ENCODE results near the gene PAK5. TPM values are rescaled to one million over a fixed set of nuclear protein-coding genes. Genes with fewer than 3 reads are reported as not detected.

Gene PAK5
- total and polyA plus RNA-seq, 2 experiments from 2014 or later, result 0.57 to 1.1 TPM

DNA sequence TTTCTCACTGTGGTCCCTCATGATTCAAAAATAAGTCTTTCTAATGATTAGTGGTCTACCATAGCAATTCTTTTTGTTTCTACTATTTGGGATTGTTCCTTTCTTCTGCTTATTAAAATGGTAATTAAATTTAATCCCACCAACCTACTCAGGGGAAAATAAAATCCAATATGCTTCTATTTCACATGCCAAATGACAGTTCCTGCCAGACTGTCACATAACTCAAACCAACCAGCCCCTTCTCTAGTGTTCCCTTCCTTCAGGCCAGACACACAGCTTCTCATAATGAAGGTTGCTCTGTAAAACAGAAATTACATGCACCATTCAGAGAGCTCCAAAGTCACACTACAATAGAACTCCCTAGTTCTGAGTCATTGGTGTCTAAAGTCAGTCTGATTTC lies 23.2 kb downstream of the PAK5 start:
- DNase-seq (ENCODE audit: low spot score), result no peak
- Histone ChIP-seq H3K9me2 (ENCODE audit: insufficient read depth) (no peaks in the 10 kb centered on the region), H3K27me3 (ENCODE audit: insufficient read depth) (no peaks in the 10 kb centered on the region), H3K4me1 (ENCODE audit: insufficient read depth) (peaks cover 7% of the 10 kb centered on the region; the same call in 1 of the 2 replicates), H3K4me2 (no peak overlapping the region), H3K27ac (ENCODE audit: low read depth) (no peak overlapping the region), H2AFZ (no peak overlapping the region), H3F3A (replicated peaks; ENCODE audit: low read depth) (no peaks in the 10 kb centered on the region), H4K20me1 (replicated peaks; ENCODE audit: insufficient read depth) (no peaks in the 10 kb centered on the region), H3K36me3 (ENCODE audit: insufficient read depth) (no peaks in the 10 kb centered on the region), H3K79me2 (replicated peaks; ENCODE audit: insufficient read depth) (no peaks in the 10 kb centered on the region), H3K4me3 (no peak overlapping the region)
- TF ChIP-seq JUNB (IDR thresholded peaks at IDR 0.05; ENCODE audit: unreplicated experiment), result no peak
- no peak for TF ChIP-seq POLR2AphosphoS5 (IDR thresholded peaks at IDR 0.05; ENCODE audit: low read depth)
- TF ChIP-seq NANOG (IDR thresholded peaks at IDR 0.05; ENCODE audit: borderline replicate concordance), result no peak
- TF ChIP-seq, protein P1, sequence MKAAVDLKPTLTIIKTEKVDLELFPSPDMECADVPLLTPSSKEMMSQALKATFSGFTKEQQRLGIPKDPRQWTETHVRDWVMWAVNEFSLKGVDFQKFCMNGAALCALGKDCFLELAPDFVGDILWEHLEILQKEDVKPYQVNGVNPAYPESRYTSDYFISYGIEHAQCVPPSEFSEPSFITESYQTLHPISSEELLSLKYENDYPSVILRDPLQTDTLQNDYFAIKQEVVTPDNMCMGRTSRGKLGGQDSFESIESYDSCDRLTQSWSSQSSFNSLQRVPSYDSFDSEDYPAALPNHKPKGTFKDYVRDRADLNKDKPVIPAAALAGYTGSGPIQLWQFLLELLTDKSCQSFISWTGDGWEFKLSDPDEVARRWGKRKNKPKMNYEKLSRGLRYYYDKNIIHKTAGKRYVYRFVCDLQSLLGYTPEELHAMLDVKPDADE (IDR thresholded peaks at IDR 0.05), result no peak
- TF ChIP-seq, protein P2, sequence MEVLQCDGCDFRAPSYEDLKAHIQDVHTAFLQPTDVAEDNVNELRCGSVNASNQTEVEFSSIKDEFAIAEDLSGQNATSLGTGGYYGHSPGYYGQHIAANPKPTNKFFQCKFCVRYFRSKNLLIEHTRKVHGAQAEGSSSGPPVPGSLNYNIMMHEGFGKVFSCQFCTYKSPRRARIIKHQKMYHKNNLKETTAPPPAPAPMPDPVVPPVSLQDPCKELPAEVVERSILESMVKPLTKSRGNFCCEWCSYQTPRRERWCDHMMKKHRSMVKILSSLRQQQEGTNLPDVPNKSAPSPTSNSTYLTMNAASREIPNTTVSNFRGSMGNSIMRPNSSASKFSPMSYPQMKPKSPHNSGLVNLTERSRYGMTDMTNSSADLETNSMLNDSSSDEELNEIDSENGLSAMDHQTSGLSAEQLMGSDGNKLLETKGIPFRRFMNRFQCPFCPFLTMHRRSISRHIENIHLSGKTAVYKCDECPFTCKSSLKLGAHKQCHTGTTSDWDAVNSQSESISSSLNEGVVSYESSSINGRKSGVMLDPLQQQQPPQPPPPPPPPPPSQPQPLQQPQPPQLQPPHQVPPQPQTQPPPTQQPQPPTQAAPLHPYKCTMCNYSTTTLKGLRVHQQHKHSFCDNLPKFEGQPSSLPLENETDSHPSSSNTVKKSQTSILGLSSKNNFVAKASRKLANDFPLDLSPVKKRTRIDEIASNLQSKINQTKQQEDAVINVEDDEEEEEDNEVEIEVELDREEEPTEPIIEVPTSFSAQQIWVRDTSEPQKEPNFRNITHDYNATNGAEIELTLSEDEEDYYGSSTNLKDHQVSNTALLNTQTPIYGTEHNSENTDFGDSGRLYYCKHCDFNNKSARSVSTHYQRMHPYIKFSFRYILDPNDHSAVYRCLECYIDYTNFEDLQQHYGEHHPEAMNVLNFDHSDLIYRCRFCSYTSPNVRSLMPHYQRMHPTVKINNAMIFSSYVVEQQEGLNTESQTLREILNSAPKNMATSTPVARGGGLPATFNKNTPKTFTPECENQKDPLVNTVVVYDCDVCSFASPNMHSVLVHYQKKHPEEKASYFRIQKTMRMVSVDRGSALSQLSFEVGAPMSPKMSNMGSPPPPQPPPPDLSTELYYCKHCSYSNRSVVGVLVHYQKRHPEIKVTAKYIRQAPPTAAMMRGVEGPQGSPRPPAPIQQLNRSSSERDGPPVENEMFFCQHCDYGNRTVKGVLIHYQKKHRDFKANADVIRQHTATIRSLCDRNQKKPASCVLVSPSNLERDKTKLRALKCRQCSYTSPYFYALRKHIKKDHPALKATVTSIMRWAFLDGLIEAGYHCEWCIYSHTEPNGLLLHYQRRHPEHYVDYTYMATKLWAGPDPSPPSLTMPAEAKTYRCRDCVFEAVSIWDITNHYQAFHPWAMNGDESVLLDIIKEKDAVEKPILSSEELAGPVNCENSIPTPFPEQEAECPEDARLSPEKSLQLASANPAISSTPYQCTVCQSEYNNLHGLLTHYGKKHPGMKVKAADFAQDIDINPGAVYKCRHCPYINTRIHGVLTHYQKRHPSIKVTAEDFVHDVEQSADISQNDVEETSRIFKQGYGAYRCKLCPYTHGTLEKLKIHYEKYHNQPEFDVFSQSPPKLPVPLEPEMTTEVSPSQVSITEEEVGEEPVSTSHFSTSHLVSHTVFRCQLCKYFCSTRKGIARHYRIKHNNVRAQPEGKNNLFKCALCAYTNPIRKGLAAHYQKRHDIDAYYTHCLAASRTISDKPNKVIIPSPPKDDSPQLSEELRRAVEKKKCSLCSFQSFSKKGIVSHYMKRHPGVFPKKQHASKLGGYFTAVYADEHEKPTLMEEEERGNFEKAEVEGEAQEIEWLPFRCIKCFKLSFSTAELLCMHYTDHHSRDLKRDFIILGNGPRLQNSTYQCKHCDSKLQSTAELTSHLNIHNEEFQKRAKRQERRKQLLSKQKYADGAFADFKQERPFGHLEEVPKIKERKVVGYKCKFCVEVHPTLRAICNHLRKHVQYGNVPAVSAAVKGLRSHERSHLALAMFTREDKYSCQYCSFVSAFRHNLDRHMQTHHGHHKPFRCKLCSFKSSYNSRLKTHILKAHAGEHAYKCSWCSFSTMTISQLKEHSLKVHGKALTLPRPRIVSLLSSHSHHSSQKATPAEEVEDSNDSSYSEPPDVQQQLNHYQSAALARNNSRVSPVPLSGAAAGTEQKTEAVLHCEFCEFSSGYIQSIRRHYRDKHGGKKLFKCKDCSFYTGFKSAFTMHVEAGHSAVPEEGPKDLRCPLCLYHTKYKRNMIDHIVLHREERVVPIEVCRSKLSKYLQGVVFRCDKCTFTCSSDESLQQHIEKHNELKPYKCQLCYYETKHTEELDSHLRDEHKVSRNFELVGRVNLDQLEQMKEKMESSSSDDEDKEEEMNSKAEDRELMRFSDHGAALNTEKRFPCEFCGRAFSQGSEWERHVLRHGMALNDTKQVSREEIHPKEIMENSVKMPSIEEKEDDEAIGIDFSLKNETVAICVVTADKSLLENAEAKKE (CRISPR knock-in tag; IDR thresholded peaks at IDR 0.05), result no peak
- TF ChIP-seq, protein P3, sequence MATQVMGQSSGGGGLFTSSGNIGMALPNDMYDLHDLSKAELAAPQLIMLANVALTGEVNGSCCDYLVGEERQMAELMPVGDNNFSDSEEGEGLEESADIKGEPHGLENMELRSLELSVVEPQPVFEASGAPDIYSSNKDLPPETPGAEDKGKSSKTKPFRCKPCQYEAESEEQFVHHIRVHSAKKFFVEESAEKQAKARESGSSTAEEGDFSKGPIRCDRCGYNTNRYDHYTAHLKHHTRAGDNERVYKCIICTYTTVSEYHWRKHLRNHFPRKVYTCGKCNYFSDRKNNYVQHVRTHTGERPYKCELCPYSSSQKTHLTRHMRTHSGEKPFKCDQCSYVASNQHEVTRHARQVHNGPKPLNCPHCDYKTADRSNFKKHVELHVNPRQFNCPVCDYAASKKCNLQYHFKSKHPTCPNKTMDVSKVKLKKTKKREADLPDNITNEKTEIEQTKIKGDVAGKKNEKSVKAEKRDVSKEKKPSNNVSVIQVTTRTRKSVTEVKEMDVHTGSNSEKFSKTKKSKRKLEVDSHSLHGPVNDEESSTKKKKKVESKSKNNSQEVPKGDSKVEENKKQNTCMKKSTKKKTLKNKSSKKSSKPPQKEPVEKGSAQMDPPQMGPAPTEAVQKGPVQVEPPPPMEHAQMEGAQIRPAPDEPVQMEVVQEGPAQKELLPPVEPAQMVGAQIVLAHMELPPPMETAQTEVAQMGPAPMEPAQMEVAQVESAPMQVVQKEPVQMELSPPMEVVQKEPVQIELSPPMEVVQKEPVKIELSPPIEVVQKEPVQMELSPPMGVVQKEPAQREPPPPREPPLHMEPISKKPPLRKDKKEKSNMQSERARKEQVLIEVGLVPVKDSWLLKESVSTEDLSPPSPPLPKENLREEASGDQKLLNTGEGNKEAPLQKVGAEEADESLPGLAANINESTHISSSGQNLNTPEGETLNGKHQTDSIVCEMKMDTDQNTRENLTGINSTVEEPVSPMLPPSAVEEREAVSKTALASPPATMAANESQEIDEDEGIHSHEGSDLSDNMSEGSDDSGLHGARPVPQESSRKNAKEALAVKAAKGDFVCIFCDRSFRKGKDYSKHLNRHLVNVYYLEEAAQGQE (IDR thresholded peaks at IDR 0.05; ENCODE audit: unreplicated experiment), result no peak
- TF ChIP-seq CREB1 (CRISPR knock-in tag; IDR thresholded peaks at IDR 0.05; ENCODE audit: low read depth), result no peak
- no peak for TF ChIP-seq STAT1 (IDR thresholded peaks at IDR 0.05; ENCODE audit: unreplicated experiment)
- TF ChIP-seq, protein P4, sequence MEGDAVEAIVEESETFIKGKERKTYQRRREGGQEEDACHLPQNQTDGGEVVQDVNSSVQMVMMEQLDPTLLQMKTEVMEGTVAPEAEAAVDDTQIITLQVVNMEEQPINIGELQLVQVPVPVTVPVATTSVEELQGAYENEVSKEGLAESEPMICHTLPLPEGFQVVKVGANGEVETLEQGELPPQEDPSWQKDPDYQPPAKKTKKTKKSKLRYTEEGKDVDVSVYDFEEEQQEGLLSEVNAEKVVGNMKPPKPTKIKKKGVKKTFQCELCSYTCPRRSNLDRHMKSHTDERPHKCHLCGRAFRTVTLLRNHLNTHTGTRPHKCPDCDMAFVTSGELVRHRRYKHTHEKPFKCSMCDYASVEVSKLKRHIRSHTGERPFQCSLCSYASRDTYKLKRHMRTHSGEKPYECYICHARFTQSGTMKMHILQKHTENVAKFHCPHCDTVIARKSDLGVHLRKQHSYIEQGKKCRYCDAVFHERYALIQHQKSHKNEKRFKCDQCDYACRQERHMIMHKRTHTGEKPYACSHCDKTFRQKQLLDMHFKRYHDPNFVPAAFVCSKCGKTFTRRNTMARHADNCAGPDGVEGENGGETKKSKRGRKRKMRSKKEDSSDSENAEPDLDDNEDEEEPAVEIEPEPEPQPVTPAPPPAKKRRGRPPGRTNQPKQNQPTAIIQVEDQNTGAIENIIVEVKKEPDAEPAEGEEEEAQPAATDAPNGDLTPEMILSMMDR (conservative IDR thresholded peaks at IDR 0.05; ENCODE audit: low read depth in 2 of 2), result no peak
- TF ChIP-seq EZH2 (IDR thresholded peaks at IDR 0.05; ENCODE audit: low read depth, unreplicated experiment), result no peak
- no peak for TF ChIP-seq ZNF114 (CRISPR knock-in tag; IDR thresholded peaks at IDR 0.05)
- Mint-ChIP-seq H3K36me3 (ENCODE audit: low read depth) (no peaks in the 10 kb centered on the region), H3K27ac (no peak overlapping the region), H3K27me3 (ENCODE audit: insufficient read depth, low read depth, poor library complexity) (no peaks in the 10 kb centered on the region), H3K4me1 (peaks cover 7% of the 10 kb centered on the region), H3K9me3 (no peaks in the 10 kb centered on the region), H3K4me3 (no peak overlapping the region)
- no peak for ATAC-seq
